Cardiac fibroblast (primary cell): ENCODE results near the gene COMT.

ENCODE experiments used
- DNase-seq, 2 donors: peaks; one replicate each; pipeline versions ENCODE4 v3.0.0 to v3.0.0-alpha.2; 2010; ENCODE audit warnings: low read depth in 2 of 2
- H3K4me3 ChIP-seq, 2 donors: replicated peaks in 1 of 2; 1 replicate in 1 of 2; 2 replicates in 1 of 2; pipeline ENCODE4 v1.5.1; 2011; ENCODE audit warnings: low read depth in 2 of 2, low read length in 2 of 2, mild to moderate bottlenecking in 2 of 2, moderate library complexity in 1 of 2
- CTCF ChIP-seq: IDR thresholded peaks from one replicate; pipeline ENCODE4 v1.5.1; 2011; ENCODE audit warnings: low read depth, mild to moderate bottlenecking, low read length, inconsistent platforms

COMT gene

GRCh38 chr22:19937616-19938473, 3.7 kb upstream of the COMT start:
- TF ChIP-seq CTCF: no peak
- DNase-seq: no peak
- no peak overlapping the region for H3K4me3 ChIP-seq

- TF ChIP-seq CTCF: no peak
- peak overlapping the region; percentile 78 to 80 for H3K4me3 ChIP-seq
- DNase-seq: peak in 1 of 2 donors; percentile 9
These were observed 822 bp upstream of the COMT start for GRCh38 chr22:19940536-19941364.

GRCh38 chr22:19942157-19943081, 847 bp downstream of the COMT start:
- DNase-seq: peak; percentile 76 to 84
- H3K4me3 ChIP-seq: peak overlapping the region; percentile 78 to 80

DNA sequence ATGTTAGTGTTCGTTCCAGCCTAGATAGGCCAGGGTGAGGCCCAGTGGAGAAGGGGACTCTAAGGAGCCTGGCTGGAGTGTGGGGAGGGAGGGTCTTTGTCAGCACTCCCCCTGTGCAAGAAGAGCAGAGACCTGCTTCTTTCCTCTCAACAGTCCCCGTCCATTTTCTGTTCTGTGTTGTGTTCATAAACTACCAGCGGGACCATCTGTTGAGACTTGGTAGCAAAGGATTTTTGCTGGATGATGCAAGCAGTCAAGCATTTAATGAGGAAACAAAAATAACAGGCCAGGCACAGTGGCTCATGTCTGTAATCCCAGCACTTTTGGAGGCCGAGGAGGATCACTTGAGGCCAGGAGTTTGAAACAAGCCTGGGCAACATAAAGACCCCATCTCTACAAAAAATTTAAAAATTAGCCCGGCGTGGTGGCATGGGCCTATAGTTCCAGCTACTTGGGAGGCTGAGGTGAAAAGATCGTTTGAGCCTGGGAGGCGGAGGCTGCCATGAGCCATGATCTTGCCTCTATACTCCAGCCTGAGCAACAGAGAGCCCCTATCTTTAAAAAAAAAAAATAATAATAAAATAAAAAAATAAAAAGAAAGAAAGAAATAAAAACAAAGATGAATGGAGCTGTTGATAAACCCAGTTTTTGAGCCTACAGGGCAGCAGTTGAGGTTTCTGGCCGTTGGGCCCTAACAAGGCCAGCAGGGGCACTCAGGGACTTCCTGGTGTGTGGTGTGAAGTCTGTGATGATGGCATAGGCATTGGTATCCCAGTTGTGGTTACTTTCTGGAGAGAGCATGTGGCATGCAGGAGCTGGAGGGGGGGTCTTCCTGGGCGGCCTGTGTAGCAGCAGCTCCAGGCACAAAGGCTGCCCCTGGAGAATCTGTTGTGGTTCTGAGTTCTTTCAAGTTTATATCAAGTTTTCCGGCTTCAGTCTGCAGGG, 1.8 kb downstream of the COMT start:
- DNase-seq: peak; percentile 87 to 95
- TF ChIP-seq CTCF: no peak
- H3K4me3 ChIP-seq: peak overlapping the region; percentile 78 to 80

More at GRCh38 chr22:19942157-19943081, 847 bp downstream of the COMT start:
- no peak for TF ChIP-seq CTCF

DNA sequence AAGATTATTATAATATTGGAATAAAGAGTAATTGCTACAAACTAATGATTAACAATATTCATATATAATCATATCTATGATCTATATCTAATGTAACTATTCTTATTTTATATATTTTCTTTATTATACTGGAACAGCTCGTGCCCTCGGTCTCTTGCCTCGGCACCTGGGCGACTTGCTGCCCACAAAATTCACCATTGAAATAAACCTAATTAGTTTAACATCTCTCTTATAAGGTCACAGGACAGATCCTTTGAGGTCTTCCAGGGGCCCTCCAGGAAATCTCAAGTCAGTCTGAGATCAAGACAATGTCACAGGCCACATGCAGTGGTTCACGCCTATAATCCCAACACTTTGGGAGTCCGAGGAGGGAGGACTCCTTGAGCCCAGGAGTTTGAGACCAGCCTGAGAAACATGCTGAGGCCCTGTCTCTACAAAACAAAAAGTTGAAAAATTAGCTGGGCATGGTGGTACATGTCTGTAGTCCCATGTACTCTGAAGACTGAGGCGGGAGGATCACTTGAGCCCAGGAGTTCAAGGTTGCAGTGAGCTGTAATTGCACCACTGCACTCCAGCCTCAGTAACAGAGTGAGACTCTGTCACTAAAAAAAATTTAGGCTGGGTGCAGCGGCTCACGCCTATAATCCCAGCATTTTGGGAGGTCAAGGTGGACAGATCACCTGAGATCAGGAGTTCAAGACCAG, 6.6 kb downstream of the COMT start:
- no peak for DNase-seq
- no peak for TF ChIP-seq CTCF
- H3K4me3 ChIP-seq: no peak overlapping the region
